ENCODE measurements around the gene FAM53B. TPM values are rescaled to one million over a fixed set of nuclear protein-coding genes. Genes with fewer than 3 reads are reported as not detected.
A peak's percentile ranks its signal among the peaks of the same experiment; 100 is the strongest.

The FAM53B gene
- total RNA-seq, 1 donor, result 12.7 TPM

DNA sequence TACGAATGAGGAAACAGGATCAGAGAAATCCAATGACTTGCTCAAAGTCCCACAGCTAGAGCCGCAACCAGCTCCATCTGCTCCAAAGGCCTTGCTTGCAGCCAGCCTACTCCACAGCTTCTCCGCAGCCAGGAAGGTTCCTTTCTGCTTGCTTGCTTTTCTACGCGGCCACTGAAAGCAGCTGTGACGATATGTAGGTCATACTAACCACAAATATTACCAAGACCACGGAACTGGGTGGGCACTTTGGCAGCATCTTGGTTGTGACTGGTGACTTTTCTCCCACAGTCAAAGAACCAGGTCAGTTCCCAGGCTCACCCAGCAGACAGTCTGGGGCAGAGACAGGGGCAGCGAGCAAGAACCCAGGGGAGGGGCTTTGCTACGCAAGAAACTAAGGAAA is 86.4 kb downstream of the FAM53B start:
- Histone ChIP-seq H3K4me2 (ENCODE audit: insufficient read depth, low read length) (no peak overlapping the region), H3K27ac (ENCODE audit: low read depth, low read length) (peak overlapping the region; percentile 15), H3K79me2 (ENCODE audit: insufficient read depth, low read length) (peaks cover 2% of the 10 kb centered on the region), H3K36me3 (ENCODE audit: insufficient read depth, low read length) (no peaks in the 10 kb centered on the region), H3K9me3 (ENCODE audit: low read depth, low read length) (no peaks in the 10 kb centered on the region), H3K4me3 (ENCODE audit: insufficient read depth, low read length) (no peak overlapping the region), H3K27me3 (ENCODE audit: insufficient read depth, low read length) (no peaks in the 10 kb centered on the region), H3K4me1 (ENCODE audit: insufficient read depth, low read length) (peaks cover 3% of the 10 kb centered on the region), H2AFZ (ENCODE audit: low read length) (no peak overlapping the region), H4K20me1 (ENCODE audit: insufficient read depth, low read length) (peaks cover 24% of the 10 kb centered on the region)
- no peak for DNase-seq (ENCODE audit: insufficient read length, low spot score, missing footprints)
- TF ChIP-seq, protein P1, sequence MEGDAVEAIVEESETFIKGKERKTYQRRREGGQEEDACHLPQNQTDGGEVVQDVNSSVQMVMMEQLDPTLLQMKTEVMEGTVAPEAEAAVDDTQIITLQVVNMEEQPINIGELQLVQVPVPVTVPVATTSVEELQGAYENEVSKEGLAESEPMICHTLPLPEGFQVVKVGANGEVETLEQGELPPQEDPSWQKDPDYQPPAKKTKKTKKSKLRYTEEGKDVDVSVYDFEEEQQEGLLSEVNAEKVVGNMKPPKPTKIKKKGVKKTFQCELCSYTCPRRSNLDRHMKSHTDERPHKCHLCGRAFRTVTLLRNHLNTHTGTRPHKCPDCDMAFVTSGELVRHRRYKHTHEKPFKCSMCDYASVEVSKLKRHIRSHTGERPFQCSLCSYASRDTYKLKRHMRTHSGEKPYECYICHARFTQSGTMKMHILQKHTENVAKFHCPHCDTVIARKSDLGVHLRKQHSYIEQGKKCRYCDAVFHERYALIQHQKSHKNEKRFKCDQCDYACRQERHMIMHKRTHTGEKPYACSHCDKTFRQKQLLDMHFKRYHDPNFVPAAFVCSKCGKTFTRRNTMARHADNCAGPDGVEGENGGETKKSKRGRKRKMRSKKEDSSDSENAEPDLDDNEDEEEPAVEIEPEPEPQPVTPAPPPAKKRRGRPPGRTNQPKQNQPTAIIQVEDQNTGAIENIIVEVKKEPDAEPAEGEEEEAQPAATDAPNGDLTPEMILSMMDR (IDR thresholded peaks at IDR 0.05; ENCODE audit: extremely low read depth, low read depth, low read length), result no peak

DNA sequence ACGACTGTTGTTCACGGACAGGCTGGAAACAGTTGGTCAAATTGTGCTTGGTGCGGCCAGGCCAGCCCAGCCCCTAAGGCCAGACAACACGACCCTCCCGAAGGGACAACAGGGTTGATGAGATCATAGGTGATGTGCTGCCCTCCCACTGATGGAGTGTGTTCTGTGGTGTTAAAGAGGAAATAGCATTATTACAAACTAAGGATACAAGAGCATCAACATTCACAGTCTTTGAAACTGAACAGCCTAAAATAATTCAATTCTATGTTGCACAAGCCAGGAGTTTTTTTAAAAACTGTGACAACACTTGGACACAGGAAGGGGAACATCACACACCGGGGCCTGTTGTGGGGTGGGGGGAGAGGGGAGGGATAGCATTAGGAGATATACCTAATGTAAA is 87.6 kb downstream of the FAM53B start:
- no peak for DNase-seq (ENCODE audit: insufficient read length, low spot score, missing footprints)
- H3K4me2 ChIP-seq (ENCODE audit: insufficient read depth, low read length), result no peak overlapping the region
- H3K36me3 ChIP-seq (ENCODE audit: insufficient read depth, low read length), result no peaks in the 10 kb centered on the region
- H2AFZ ChIP-seq (ENCODE audit: low read length), result no peak overlapping the region
- H3K9me3 ChIP-seq (ENCODE audit: low read depth, low read length), result no peaks in the 10 kb centered on the region
- TF ChIP-seq, protein P1 (IDR thresholded peaks at IDR 0.05; ENCODE audit: extremely low read depth, low read depth, low read length), result no peak
- H3K4me3 ChIP-seq (ENCODE audit: insufficient read depth, low read length), result no peak overlapping the region
- H4K20me1 ChIP-seq (ENCODE audit: insufficient read depth, low read length), result peaks cover 20% of the 10 kb centered on the region
- no peak overlapping the region for H3K27ac ChIP-seq (ENCODE audit: low read depth, low read length)
- peaks cover 3% of the 10 kb centered on the region for H3K4me1 ChIP-seq (ENCODE audit: insufficient read depth, low read length)
- H3K27me3 ChIP-seq (ENCODE audit: insufficient read depth, low read length), result no peaks in the 10 kb centered on the region
- H3K79me2 ChIP-seq (ENCODE audit: insufficient read depth, low read length), result no peaks in the 10 kb centered on the region

DNA sequence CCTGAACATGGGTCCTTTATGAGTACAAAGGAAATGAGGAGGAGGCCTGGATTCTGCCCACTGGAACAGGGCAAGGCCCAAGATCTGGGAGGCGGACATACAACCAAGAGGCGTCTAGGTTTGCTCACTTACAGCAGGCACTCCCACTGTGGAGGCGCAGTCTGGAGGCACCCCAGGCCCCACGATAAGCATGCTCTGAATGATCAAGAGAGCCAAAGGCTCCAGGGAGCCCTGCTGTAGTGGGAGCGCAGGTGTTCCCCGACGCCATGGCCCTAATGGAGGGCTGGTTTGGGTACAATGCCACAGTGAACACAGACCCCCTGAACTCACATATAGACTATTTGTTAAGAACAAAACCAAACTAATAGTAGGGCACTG is 88.1 kb downstream of the FAM53B start:
- H3K27ac ChIP-seq (ENCODE audit: low read depth, low read length), result no peak overlapping the region
- H3K79me2 ChIP-seq (ENCODE audit: insufficient read depth, low read length), result no peaks in the 10 kb centered on the region
- no peaks in the 10 kb centered on the region for H3K27me3 ChIP-seq (ENCODE audit: insufficient read depth, low read length)
- peaks cover 3% of the 10 kb centered on the region for H3K4me1 ChIP-seq (ENCODE audit: insufficient read depth, low read length)
- H3K36me3 ChIP-seq (ENCODE audit: insufficient read depth, low read length), result no peaks in the 10 kb centered on the region
- H3K4me2 ChIP-seq (ENCODE audit: insufficient read depth, low read length), result no peak overlapping the region
- H2AFZ ChIP-seq (ENCODE audit: low read length), result no peak overlapping the region
- peaks cover 20% of the 10 kb centered on the region for H4K20me1 ChIP-seq (ENCODE audit: insufficient read depth, low read length)
- no peak for DNase-seq (ENCODE audit: insufficient read length, low spot score, missing footprints)
- H3K4me3 ChIP-seq (ENCODE audit: insufficient read depth, low read length), result no peak overlapping the region
- TF ChIP-seq, protein P1 (IDR thresholded peaks at IDR 0.05; ENCODE audit: extremely low read depth, low read depth, low read length), result no peak
- H3K9me3 ChIP-seq (ENCODE audit: low read depth, low read length), result no peaks in the 10 kb centered on the region

DNA sequence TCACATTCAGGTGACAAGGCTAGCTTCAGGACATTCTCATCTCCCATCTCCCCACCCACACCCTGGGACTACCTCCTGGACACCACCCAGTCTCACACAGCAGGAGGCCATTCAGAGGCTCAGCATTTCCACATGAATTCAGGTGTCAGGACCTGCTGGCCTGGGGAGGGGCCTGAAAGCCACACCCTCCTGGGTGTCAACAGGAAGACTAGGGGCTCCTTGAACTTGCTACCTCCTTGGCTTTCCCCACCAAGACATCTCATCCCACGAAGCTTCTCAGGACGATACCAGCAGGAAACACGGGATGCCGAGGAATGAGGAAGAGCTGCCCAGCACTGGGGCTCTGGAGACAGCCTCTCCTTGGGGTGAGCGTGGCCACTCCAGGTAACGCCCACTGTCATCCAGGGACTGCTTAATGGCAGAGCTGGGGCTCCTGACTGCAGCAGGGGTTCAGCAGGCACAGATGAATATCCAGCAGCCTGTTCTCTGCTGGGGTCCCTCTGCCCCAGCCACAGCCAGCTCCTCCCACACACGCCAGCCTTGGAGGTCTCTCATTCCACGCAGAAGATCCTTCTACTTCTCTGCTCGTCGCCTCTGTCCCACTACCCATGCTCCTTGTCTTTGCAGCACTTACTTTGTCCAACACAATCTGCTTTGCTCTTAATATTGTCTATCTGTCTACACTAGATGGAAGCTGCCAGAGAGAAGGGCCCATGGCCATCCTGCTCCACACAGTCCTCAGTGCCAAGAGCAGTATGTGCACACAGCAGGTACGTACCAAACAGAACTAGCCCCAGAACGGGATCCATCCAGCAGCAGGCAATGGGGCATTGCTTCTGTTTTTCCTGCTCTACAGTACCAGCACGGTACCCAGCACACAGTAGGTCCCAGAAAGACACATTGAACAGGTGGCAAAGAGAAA is 88.7 kb downstream of the FAM53B start:
- Histone ChIP-seq H3K79me2 (ENCODE audit: insufficient read depth, low read length) (no peaks in the 10 kb centered on the region), H2AFZ (ENCODE audit: low read length) (no peak overlapping the region)

More for the DNA sequence above, 88.7 kb downstream of the FAM53B start:
- Histone ChIP-seq H3K36me3 (ENCODE audit: insufficient read depth, low read length) (no peaks in the 10 kb centered on the region), H3K27me3 (ENCODE audit: insufficient read depth, low read length) (no peaks in the 10 kb centered on the region), H3K4me3 (ENCODE audit: insufficient read depth, low read length) (no peak overlapping the region), H3K4me2 (ENCODE audit: insufficient read depth, low read length) (no peak overlapping the region), H3K27ac (ENCODE audit: low read depth, low read length) (no peak overlapping the region), H4K20me1 (ENCODE audit: insufficient read depth, low read length) (peaks cover 20% of the 10 kb centered on the region), H3K9me3 (ENCODE audit: low read depth, low read length) (no peaks in the 10 kb centered on the region), H3K4me1 (ENCODE audit: insufficient read depth, low read length) (peaks cover 3% of the 10 kb centered on the region)
- DNase-seq (ENCODE audit: insufficient read length, low spot score, missing footprints), result no peak
- TF ChIP-seq, protein P1 (IDR thresholded peaks at IDR 0.05; ENCODE audit: extremely low read depth, low read depth, low read length), result no peak
